GM18520 (cell line): Measurements from ENCODE around the gene PCNX1.
A peak's percentile ranks its signal among the peaks of the same experiment; 100 is the strongest.
"Not testable (repeated sequence)": the region's sequence is repeated elsewhere in the genome, so short reads cannot be mapped to it uniquely, and the experiment has no call there.

Experiments
- ATAC-seq: cut with Tn5 transposase; IDR thresholded peaks from one replicate; pipeline ENCODE4 v1.9.1; 2021; ENCODE audit not compliant: unreplicated experiment

PCNX1 gene

DNA sequence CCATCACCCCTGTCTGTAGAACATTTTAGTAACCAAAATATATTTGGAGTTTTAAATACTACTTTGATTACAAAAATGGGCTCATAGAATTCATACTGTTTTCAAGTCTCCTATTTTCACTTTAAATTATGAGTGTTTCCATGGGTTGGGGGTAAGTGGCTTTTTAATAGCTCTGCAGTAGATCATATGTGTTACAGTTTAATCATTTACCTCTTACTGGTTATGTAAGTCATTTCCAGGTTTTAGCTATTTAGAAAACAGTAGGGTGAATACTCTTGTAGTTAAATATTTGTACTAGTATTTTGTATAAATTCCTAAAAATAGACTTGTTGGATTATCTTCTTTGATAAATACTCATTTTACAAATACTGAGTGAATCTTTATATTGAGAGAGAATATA is 8.2 kb downstream of the PCNX1 start:
- no peak for ATAC-seq

GRCh38 chr14:70916300-70916699 is 9.0 kb downstream of the PCNX1 start:
- ATAC-seq, result no peak

GRCh38 chr14:70916799-70917198 is 9.5 kb downstream of the PCNX1 start:
- no peak for ATAC-seq

DNA sequence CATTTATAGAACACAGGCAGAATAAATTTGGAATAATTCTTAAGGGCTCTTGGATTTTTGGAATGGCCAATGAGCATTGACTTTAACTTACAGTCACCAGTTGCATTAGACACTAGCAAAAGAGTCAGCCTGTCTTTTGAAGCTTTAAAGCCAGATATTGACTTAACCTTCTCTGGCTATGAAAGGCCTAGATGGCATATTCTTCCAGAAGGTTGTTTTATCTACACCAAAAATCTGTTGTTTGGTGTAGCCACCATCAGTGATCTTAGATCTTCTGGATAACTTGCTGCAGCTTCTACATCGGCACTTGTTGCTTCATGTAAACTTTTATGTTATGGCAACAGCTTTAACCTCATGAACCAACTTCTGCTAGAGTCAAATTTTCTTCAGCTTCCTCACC is 10.4 kb downstream of the PCNX1 start:
- no peak for ATAC-seq

DNA sequence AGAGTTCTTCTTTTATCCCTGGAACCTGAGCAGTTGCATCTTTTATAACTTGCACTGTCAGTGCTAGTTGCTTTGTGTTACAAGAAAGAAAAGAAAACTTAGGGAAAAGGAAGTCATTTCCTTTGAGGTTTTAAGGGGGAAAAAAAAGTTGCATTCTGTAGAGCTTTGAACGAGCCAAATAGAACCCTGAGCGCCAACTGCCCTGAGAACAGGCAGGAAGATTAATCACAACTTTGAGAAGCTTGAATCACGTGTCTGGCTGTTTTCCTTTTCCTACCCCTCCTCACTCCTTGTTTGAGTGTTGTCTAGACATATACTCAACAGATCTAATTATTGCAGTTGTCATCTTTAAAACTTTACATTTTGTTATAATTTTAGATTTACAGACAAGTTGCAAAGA is 12.5 kb downstream of the PCNX1 start:
- ATAC-seq, result no peak

DNA sequence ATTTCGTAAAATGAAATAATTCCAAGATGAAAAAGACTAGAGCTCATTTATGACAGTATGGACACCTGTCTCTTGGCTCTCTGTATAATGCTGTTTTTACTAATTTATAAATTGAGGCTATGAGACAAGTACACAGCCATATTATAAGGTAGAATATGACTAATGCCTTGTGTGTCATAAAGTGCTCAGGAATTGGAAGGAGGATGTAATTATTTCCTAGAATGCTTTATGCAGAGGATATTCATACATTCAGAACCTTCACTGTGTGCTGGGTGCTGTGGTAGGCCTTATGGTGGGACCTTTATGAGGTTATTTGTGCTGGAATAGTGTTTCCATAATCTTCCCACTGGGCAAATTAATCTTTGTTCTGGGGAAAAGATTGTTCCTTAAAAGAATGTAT is 13.3 kb downstream of the PCNX1 start:
- no peak for ATAC-seq

- ATAC-seq, result no peak
Observed at GRCh38 chr14:70921669-70922068, 14.4 kb downstream of the PCNX1 start.

GRCh38 chr14:70924521-70924920 is 17.3 kb downstream of the PCNX1 start:
- no peak for ATAC-seq

DNA sequence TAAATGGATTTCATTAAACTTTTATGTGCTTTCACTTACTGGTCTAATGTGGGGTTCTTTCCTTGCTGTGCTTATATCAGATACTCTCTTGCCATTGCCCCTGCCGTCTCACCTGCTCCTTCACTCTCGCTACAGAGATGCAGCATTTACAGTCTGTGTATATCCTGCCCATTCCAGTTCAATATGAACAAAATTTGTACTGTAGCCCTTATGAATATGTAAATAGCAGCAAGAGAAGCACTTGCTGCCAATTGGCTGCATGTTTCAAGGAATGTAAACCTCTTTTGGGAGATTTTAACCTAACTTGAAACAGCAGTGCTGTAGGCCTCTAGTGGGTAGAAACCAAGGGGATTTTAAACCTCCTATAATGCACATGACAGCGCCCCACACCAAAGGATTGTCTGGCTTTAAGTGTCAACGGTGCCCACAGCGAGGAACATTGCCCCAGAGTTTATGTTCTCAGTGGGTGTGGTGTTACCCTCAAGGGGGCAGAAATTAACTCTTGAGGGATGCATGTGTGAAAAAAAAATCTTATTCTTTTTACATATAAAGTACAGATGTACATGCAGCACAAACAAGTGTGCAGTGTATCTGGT is 19.1 kb downstream of the PCNX1 start:
- ATAC-seq, result no peak

DNA sequence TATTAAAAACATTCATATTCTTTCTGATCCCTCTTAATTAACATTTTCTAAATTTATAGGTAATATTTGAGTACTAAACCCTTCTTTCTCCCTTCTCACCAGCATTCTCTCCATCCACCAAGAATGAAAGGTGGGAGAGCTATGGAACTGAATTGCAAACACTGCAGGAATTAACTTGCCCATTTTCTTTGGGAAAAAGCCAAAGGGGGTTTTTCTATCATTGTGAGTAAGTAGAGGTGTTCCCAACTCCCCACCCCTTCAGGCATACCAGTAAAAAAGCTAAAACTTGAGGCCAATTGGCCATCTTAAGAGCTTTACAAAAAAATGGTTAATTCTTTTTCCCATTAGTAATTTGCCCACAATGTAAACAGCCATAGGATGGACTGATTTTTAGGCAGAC is 23.7 kb downstream of the PCNX1 start:
- ATAC-seq, result no peak

GRCh38 chr14:70934084-70934483 is 26.8 kb downstream of the PCNX1 start:
- no peak for ATAC-seq

DNA sequence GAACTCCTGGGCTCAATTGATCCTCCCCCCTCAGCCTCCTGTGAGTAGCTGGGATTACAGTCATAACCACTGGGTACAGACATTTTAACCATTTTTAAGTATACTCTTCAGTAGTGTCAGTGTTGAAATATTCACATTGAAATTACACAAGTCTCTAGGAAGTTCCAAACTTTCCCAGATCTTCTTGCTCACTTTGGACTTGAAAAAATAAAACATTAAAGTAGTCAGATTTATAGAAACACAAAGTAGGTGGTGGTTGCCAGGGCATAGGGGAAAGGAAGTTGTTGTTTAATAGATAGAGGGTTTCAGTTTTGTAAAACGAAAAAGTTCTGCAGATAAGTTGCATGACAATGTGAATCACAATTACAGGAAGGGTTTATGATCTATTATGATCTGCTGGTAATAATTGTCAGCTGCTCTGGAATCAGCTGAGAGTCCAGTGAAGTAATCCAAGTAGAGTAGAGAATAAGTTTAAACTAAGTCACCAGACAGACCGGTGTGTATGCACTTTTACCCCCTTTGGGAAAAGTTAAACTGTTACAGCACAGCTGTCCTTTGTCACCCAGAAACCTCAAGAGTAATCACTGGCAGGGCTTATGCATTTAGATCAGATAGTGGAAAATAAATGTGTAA is 27.4 kb downstream of the PCNX1 start:
- ATAC-seq, result peak; percentile 57

- no peak for ATAC-seq
Observed at GRCh38 chr14:70935135-70935534, 27.9 kb downstream of the PCNX1 start.

- not testable (repeated sequence) for ATAC-seq
Observed at GRCh38 chr14:70939693-70940092, 32.4 kb downstream of the PCNX1 start.

GRCh38 chr14:70941637-70942341 is 34.5 kb downstream of the PCNX1 start:
- not testable (repeated sequence) for ATAC-seq

DNA sequence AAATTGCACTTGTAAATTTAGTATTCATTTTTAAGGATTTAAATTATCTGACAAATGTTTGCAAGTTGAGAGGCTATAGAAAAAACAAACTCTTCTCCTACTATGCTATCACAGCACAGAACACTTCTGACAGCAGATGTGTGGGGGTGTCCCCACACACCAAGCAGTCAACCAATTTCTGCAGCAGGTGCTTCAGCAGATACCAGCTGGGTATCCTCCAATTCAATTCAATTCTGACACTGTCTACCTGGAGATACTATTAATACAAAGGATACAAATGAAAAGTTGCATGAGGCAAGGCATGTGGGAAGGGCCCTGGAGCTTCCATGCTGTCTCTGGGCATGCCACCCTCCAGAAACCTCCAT is 35.1 kb downstream of the PCNX1 start:
- no peak for ATAC-seq

GRCh38 chr14:70942721-70943120 is 35.5 kb downstream of the PCNX1 start:
- ATAC-seq, result not testable (repeated sequence)

GRCh38 chr14:70943838-70944237 is 36.6 kb downstream of the PCNX1 start:
- no peak for ATAC-seq

DNA sequence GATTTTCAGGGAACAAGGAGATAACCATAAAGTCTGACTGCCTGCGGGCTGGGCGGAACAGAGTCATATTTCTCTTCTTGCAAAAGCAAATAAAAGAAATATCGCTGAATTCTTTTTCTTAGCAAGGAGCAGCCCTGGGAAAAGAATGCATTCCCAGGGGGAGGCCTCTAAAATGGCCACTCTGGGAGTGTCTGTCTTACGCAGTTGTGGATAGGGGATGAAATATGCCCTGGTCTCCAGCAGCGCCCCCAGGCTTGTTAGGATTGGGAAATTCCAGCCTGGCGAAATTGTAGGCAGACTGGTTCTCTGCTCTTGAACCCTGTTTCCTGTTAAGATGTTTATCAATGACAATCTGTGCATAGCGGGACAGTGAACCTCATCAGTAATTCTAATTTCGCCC is 40.5 kb downstream of the PCNX1 start:
- no peak for ATAC-seq

DNA sequence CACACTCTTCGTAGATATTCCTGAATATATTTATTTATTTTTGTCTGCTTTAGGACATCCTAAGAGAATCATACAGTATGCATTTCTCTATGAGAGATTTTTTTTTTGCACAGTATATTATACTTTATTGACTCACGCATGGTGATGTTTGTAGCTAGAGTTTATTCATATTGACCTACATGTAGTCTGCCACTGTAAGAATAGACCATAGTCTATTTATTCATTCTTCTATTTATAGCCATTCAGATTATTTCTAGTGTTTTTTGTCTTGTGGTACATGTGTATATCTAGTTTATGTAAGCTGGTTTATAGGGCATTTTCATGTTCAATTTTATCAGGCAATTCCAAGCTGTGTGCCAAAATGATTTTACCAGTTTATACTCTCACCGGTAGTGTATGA is 45.2 kb downstream of the PCNX1 start:
- ATAC-seq, result no peak

DNA sequence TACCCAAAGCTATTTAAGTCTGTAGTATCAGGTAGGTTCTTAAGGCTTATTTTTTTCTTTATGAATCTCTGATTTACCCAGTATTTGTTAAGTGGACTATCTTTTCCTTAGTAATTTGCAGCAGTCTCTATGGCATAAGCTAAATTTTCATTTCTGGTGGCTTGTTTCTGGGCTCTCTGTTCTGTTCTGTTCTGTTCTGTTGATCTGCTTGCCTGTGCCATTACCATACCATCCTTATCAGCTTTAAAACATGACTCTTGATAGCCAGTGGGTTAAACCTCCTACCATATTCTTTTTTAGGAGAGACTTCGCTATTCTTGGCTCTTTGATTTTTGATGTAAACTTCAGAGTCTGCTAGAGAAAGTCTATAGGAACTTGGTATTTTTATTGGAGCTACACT is 46.8 kb downstream of the PCNX1 start:
- no peak for ATAC-seq
